Stimulated activated CD8-positive, alpha-beta memory T cell treated with anti-CD3 and anti-CD28 coated beads, Interleukin-15, amount 100 ng/mL, for 48 hours (primary cell): ENCODE measurements around the gene MTHFSD.

ENCODE experiments used
- DNase-seq, 2 donors: peaks; one replicate each; pipeline ENCODE4 v3.0.0-alpha.2; 2020; ENCODE audit warnings: low read depth in 2 of 2

Gene MTHFSD

DNA sequence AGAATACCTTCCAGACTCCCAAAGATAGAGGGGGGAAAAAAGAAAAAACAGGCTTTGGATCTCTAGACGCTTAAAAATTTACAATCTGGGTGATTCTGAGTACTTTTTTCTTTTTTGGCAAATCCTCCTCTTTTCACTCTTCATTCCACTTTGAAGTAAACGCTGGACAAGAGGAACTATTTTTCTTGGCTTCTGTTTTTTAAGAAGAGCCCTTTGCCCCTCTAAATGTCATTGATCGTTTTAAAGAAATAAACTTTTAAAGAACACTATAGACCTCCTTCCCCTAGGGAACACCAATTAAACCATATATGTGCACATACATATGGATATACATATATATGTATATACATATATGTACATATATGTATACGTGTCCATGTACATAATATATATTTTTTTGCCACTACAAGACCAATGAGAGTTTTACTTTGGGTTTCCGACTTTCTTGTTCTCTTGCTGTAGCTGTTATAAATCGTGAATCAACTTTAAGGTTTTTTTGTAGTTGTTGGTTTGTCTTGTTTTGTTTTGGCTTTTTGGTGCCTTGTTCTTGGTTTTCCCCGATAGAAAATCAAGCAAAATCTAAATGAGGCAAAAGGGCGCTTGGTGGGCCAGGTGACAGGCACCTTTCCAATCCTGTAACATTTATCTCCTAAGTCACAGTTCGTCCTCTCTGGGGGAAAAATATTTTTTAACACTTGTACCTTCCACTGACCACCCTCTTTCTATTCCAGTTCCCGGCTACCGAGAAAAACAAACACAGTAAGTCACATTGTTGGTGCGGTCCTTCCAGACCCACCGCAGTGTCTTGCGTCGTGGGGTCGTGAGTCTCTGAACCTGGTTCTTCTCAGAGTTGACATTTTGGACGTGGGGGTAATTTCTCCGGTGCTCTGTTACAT is 40.3 kb downstream of the MTHFSD start:
- DNase-seq = no peak

DNA sequence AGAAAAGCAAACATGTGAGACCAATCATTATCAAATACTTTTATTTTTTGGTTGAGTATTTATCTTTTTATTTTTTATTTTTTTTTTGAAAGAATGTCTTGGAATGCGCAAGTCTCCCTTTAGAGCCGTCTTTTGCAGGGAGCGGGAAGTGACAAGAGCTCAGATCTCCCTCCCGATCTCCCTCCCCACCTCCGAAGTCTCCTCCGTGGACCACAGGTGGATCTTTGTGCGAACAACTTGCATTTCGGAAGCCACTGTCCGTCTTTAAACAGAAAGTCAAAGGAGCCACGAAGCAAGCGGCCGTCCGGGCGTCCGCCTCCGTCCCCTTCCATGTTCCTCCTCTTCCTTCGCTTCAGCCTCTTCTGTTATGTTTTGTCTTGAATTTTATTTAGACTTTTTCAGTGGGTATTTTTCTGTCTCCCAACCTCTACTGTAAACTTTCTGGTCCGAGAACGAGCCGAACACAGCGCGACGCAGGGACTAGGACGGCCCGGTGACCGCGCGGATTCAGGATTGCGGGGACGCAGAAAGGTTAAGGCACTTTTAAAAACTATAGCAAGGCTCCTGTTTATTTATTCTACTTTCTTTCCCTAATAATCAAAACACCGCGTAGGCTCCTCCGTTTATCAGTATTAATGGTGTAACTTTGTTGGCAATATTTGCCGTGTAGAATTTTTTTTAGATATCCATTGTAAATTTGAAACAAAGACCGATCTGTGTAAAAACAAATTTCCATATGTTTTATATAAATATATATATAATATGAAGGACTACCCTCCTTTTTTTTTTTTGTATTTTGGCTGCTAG is 41.4 kb downstream of the MTHFSD start:
- DNase-seq = no peak

DNA sequence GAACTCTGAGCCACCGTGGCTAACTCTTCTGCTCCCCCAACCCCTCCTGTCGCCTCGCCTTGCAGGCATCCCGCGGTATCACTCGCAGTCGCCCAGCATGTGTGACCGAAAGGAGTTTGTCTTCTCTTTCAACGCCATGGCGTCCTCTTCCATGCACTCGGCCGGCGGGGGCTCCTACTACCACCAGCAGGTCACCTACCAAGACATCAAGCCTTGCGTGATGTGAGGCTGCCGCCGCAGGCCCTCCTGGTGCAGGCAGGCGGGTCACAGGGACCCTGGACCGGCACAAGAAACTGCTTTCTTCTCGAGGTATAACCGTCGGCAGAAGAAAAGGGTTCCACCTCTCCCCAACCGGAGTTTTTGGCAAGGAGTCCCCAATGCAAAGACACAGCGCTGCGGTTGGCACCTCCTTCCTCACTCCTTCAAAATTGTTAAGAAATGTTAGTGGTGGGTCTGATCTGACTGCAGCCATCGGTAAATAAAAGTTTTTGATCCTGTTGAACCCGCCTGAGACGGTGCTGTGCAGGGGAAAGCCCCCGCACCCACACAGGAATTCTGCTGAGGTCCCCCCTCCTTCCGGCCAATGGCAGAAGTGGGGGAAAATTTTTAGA is 42.1 kb downstream of the MTHFSD start:
- DNase-seq = no peak

DNA sequence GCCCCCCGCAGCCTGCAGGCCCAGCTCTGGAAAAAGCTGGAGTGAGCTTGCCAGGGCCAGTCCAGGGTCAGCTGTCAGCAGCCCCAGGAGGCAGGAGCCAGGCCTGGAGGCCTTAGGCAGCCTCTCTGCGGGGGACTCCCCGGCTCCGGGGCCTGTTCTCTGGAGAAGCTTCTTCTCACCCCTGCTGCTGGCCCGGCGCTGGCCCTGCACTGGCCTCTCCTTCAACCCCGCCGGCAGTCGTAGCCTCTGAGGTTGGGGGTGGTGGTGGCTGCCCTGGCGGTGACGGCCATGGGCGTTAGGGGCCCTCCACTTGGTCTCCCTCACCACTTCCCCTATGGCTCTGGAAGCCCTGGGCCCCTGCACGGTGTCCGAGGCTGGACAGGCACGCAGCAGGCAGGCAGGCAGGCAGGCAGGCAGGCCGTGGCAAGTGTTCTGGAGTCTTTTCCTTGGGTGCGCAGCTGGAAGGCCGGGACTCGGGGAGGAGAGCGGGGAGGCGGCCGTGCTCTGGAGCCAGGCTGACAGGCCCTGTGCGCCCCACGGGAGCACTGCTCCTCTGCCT is 42.7 kb downstream of the MTHFSD start:
- DNase-seq = no peak

DNA sequence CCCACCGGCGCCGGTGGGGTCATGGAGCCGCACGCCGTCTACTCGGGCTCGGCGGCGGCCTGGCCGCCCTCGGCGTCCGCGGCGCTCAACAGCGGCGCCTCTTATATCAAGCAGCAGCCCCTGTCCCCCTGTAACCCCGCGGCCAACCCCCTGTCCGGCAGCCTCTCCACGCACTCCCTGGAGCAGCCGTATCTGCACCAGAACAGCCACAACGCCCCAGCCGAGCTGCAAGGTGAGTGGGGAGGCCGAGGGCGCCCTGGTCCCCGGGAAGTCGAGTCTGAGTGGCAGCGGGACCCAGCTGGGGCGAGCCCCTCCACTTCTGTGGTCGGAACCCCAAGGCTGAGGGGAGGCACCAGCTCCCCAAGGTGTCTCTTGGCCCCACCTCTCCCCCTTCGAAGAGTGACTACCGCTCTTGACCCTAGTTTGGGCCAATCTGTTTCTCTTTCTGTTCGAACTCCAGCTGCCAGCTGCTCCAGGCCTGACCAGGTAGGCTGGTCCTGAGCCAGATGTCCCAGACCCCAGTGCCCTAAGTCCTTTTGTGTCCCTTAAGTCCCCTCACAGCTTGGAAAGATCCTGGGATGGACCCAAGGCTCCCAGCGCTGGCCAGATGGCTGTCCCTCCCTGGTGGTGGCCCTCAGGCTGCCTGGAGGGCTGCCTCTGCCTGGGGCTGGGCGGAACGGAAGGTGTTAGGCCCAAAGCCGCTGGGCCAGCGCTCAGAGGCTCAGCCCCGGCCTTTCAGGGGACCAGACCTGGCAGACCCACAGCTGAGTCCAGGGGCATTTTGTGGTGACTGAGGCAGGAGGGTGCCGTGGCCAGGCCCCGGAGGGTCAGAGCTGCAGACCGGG is 43.5 kb downstream of the MTHFSD start:
- no peak for DNase-seq

DNA sequence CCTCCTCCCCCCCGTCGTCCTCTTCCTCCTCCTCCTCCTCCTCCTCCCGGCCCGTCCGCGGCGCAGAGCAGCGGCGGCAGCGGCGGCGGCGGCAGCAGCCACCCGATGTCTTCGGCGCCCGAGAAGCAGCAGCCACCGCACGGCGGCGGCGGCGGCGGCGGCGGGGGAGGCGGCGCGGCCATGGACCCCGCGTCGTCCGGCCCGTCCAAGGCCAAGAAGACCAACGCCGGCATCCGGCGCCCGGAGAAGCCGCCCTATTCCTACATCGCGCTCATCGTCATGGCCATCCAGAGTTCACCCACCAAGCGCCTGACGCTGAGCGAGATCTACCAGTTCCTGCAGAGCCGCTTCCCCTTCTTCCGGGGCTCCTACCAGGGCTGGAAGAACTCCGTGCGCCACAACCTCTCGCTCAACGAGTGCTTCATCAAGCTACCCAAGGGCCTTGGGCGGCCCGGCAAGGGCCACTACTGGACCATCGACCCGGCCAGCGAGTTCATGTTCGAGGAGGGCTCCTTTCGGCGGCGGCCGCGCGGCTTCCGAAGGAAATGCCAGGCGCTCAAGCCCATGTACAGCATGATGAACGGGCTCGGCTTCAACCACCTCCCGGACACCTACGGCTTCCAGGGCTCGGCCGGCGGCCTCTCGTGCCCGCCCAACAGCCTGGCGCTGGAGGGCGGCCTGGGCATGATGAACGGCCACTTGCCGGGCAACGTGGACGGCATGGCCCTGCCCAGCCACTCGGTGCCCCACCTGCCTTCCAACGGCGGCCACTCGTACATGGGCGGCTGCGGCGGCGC is 44.4 kb downstream of the MTHFSD start, which contains the start of gene FOXF1:
TSS of gene FOXF1 (plus strand) at position 63 of the 797 bp plus-strand sequence. CDS start at position 106, 43 bp downstream.
- no peak for DNase-seq

DNA sequence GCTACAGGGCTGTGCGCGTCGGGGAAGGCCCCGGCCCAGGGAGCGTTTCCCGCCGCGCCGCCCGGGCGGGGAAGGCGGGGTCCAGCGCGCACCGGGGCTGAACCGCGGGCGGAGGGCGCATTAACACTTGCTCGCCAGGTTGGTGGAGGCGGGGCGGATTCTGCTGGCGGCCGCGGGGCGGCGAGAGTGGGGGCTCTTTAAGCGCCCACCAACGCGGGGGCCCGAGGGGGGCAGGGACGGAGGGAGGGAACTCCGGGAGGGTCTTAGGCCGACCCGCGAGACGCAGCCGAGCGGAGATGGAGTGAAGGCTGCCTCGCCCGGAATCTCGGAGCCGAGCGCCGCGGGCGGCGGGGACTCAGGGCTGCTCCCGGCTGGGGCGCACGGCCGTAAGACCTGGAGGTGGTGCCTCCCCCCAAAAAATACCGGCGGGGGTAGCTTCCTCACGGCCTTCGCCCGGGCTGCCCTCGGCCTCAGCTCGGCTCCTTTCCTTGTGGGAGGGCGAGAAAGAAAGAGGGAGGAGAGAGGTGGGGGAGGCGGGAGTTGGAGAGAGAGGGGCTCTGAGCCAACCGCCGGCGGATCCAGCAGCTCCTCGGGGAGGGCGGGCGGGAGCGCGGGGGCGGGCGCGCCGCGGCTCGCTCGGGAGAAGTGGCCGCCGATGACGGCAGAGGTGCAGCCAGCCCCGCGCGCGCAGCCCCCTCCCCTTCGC is 45.1 kb downstream of the MTHFSD start:
- DNase-seq = no peak

DNA sequence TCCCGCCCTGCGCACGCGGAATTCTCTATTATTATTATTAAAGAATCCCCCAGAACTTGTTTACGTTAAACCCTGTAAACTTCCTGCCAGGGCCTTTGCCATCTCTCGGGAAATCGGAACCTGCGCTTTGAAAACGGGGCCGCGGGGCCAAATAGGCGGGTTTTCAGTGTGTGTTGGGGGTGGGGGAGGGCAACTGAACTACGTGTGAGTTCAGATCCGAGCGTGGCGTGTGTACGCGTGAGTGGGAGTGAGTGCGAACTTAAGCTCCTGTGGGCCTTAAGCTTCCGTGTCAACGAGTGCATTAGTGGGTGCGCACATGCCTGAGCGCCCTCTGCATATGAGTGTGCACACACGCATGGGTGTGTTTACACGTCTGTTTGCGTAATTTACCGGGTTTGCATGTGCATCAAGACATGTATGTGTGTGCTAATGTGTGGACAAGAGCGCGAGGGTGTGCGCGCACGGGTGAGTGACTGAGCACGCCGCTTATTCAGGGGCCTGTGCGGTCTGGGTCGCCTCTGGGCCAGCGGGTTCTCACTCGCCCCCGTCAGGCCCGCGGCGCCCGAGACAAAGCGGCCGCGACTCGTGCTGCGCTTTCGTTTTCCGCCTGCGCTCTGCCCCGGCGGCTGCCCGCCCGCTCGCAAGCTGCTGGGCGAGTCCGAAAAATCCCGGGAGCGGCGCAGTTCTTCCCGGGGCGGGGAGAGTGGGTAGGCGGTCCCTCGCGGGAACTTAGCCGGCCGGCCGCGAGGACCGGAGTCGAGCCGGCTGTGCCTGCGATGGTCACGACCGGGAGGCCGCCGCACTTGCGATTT is 45.9 kb downstream of the MTHFSD start:
- no peak for DNase-seq

DNA sequence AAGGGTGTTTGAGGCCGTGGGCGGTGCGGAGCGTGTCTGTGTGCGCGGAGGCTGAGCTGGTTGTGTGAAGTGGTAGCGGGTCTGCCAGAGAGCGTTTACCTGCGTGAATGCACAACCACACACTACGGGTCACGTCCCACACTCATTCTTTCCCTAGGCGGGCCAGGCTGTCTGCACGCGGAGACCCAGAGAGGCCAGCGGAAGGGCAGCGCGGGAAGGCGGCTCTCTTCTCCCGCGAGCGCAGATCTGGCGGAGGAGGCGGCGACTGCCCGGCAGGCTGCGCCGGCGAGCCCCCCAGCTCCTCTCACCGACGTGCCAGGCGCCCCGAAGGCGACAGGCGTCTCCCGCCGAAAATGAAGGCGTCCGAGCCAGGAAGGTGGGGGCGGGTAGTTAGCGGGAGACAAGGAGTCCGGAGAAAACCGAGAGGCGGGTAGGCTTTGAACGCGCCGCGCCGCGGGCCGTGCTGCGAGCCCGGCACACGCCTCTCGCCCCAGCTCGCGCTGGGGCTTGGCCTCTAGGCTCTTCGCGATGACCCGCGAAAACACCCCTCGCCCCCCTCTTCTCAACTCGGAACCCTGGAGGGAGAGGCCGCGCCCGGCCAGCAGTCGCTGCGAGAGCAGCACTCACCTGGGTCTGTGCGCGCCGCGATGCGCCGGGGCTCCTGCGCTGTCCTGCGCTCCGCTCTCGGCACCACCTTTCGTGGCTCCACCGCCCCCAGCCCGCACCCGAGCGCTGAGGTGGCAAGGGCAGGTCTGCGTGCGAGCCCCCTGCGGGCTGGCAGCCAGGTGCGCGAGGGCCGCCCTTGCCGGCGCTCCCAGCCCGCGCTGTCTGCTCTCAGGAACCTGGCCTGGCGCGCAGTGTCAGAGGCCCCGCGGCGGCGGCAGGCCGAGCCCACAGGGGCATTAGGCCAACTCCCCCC is 46.7 kb downstream of the MTHFSD start:
- no peak for DNase-seq

DNA sequence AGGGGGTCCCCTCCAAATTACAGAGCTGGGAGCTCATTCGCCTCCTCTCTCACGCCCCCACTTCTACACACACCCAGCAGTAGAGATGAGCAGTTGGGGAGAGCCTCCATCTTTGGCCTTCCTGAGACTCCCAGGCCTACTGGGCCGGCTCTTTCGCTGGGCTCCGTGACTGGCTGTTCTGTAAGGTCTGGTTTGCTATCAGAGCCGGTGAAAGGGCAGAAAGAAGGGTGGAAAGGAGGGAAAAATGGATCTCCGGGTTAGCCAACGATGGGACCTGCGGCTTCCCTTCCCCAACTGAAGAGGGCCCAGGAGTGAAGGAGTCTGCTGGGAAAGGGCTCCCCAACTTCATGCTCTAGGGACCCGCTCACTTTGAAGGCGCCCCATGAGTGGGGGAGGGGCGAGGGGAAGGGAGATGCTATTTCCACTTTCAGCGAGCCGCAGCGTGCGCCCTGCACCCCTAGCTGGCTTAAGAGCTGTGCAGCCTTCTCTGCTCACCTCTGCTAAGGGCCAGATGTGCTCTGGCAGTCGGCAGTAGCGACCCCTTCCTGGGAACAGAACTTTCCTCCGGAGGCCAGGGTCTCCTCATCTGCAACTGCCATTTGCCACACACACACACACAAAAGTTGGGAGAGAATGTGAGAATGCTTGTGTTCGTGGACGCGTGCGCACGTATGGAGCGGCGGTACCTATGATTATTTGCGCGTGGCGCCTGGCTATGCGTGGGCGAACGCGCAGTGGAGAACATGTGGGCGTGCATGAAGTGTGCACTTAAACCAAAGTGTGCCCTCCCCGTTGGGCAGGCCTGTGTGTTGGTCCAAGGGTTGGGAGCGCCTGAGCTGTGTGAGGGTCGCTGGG is 47.6 kb downstream of the MTHFSD start:
- no peak for DNase-seq

DNA sequence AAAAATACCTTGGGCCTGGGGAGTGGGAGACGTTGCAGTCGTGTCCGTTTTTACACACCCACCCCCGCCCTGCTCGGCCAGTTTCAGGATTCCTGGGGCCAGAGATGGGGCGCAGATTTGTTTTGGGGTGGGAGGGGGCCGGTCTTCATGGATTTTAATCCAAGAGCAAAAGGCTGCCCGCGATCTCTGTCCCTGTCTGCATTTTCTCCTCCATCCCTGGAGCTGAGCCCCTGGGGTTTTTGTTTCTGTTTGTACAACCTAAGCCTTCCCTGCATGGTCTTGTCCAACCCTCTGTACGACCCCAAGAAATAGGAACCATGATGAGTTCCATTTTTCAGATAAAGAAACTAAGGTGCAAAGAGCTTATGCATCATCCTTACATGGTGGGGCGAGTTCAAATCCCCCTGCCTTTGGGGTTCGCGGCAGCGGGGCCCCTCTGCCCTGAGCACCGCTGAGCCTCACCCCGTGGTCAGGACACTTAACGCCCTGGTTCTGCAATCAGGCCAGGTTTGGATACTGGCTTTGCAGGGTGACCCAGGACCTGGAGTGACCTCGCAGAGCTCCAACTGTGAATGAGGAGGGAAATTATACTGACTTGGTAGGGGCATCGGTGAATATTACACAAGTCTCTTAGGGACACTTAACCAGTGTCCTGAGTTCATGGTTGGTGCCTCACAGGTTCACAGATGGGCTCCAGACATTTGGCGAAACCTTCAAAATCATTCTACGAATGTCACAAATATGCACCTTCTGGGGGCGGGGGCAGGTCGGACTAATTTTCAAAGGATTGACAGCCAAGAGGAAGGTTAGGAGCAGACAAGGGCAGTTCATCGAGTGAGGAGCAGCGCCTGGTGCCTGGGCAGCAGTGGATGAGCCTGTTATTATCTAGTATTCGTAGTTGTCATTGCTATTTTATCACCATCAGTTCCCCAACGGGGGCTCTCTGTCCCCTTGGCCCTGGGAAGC is 48.9 kb downstream of the MTHFSD start:
- DNase-seq = no peak

DNA sequence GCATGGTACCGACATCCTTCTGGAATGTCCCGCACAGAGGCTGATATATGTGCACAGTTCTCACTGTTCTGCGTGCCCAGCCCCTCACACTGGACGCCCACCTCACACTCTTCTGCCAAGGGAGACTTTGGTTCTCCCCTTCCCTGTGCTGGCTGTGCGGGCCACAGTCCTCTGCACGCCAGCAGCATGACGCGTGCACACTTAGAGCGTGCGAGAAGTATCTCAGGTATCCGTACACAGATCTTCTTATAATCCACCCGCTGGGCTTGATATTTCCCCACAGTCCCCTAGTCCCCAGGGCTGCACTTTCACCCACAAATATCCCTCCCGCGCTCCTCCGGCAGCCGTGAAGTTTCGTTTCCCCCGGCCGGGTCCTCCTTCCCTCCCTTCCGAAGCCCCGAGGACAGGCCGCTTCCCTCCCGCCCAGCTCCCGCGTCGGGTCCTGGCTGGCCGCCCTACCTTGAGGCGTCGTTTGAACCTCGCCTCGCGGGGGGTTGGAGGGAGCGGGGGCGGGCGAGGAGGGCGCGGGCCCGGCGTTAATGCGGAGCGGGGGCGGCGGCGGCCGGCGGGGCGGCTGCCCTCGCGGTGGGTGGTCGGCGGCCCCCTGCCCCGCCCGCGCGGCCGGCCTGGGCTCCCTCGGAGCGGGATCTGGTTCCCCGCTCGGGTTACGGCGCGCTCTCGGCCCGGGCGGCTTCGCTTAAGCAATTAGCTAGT is 49.7 kb downstream of the MTHFSD start:
- DNase-seq = no peak

DNA sequence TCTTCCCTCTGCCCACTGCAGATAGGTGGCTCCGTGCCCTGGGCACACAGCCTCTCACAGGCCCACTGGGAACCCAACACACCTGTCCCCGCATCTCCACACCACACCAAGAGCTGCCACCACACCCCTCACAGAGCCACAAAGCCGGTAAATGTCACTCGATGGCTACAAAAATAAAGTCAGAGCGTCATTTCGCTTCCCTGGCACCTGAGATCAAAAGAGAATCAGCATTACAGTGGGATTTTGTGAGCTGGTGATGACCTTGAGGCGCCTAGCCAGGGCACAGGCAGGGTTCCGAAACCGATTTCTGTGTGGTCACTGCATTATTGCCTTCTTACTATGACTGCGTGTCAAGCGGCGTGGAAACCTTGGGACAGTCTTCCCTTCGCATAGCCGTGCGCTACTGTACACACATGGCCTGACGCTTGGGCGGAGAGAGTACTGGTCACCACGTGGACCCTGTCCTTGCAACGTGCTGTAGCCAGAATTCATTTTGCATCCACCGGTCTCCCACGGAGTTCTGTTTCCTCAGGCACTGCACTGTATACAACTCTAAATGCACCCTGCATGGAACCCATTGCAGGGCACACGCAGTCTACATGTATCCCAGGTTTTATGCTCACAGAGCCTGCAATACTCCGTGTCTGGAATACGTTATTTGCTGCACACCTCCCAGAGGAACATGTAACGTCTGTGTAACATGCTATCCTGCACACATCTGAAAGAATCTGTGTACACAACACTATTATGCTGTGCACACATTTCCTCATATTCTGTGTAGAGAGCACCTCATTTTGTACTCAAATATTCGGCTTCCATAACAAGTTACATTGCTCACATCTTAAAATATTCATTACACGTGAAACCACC is 50.5 kb downstream of the MTHFSD start:
- no peak for DNase-seq

DNA sequence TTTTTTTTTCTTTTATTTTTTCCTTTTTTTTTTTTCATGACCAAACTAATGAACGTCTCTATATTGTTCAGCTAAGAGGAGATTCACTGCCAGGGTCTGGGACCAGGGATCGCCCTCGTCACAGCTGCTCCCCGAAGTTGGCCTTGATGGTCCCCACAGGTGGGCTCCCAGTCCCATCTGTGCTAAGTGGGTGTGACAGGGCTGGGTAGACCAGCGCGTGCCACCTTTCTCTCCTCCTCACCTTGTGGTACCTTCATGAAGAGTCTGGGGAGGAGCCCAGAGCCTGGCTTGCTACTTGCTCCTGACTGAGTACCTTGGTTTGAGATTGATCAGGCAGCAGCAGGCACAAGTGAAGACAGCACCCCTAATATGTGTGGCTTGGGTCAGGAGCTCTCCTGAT is 51.2 kb downstream of the MTHFSD start:
- no peak for DNase-seq
